Stimulated activated naive CD8-positive, alpha-beta T cell treated with anti-CD3 and anti-CD28 coated beads, Interleukin-15, Interleukin-2, amounts not matched to agents 100 U/mL and 50 U/mL, for 24 hours (primary cell): ENCODE data around the gene NCBP3.

Experiments
- ATAC-seq: fragments of 150-1000 bp; cut with Tn5 transposase; one replicate; pipeline ENCODE4 v1.10.0; 2021
- DNase-seq: peaks from one replicate; pipeline ENCODE4 v3.0.0; 2021

The NCBP3 gene, protein sequence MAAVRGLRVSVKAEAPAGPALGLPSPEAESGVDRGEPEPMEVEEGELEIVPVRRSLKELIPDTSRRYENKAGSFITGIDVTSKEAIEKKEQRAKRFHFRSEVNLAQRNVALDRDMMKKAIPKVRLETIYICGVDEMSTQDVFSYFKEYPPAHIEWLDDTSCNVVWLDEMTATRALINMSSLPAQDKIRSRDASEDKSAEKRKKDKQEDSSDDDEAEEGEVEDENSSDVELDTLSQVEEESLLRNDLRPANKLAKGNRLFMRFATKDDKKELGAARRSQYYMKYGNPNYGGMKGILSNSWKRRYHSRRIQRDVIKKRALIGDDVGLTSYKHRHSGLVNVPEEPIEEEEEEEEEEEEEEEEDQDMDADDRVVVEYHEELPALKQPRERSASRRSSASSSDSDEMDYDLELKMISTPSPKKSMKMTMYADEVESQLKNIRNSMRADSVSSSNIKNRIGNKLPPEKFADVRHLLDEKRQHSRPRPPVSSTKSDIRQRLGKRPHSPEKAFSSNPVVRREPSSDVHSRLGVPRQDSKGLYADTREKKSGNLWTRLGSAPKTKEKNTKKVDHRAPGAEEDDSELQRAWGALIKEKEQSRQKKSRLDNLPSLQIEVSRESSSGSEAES

DNA sequence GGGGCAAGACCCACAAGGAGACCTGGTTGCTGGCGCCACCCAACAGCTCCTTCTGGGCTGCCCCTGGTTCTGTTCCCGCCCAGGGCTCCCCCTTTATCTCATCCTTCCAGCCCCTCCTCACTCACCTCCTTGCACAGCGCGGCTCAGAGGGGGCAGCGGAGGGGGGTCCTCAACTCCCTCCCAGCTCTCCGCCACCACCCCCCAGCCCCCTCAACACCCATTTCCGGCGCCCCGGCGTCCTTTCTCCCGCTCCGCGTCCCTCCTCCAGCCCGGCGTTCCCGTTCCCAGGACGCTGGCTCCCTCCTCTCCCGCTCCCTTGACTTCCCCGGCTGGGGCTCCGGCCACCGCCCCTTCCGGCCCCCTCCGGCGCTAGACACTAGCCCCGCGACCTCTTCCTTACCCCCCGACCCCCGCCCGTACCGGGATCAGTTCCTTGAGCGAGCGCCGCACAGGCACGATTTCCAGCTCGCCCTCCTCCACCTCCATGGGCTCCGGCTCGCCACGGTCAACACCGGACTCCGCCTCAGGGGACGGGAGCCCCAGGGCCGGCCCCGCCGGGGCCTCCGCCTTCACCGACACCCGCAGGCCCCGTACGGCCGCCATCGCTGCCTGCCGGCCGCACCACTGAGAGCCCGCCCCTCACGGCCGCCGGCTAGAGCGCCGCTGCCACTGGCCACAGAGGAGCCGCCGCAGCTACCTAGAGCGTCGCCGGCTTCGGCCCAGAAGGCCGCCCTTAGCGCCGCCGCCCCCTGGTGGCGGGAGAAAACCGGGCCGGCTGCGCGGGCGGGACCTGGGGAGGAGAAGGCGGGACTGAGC is at the start of gene NCBP3:
Gene NCBP3, minus strand, starts transcription at position 626 of the 816 bp plus-strand sequence. Its CDS starts 23 bp downstream, at position 603.
- peak; percentile 94 for DNase-seq
- ATAC-seq = peak; percentile 99

DNA sequence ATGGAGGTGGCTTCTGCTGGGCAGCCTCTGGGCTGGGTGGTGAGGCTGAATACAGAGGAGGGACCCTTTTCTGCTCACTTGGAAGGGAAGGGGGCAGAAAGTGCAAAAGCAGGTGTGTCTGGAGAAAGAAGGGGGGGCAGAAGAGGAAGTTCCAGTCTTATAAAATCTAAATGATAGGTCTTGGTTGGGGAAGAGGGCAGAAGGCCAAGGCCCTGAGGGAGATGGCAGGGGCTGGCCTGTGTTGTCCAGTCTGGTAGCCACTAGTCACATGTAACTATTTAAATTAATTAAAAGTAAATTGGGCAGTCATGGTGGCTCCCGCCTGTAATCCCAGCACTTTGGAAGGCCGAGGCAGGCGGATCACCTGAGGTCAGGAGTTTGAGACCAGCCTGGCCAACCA is 49.3 kb upstream of the NCBP3 start:
- no peak for DNase-seq
- ATAC-seq = no peak

DNA sequence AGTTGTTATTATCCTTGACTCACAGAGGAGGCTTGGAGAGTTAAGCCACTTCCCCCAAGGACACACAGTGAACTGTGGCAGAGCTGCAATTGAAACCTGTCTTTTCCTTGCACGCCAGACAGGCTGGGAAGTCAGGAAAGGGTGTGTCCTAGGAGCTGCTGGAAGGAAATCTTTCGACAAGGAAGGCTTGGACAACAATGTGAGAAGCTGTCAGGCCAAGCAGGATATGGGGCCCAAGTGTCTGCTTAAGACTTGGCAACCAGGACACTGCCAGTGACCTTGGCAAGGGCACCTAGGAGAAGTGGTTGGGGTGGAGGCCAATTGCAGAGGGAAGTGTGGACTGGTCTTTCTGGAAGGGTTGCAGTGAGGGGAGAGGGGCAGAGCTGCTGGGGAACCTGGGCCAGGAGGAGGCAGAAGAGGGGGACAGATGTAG is 48.9 kb upstream of the NCBP3 start:
- DNase-seq (no peak), ATAC-seq (no peak)

DNA sequence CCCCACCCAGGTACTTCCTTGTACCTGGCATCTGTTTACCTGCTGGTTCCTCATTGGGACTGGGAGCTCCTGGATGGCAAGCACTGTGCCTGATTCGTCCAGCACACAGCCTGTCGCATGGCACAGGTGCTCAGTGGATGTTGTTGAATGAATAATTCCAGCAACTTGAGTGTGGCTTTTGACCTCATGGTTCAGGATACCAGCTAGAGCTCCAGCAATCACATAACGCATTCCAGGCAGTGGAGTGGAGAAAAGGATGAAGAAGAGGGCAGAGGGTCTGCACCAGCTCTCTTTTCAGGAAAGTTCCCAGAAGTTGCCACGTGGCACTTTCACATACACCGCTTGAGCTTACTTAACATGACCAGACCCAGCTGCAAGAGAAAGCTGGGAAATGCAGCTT is 48.1 kb upstream of the NCBP3 start:
- DNase-seq (no peak), ATAC-seq (no peak)

DNA sequence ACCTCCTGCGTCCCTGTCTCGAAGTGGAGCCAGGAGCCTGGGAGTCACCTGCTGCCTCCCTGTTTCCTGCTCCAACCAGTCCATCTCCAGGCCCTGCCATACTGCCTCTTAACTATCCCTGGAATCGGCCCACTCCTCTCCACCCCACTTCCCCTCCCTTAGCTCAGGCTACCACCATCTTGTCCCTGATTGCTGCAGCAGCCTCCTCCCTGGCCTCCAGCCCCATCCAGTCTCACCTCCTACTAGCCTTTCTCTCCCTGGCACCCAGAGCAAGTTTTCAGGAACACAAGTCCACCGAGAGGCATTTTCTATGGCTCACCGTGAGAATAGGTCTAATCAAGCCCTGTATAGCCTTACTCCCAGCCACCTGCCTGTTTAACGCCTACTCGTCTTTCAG is 47.7 kb upstream of the NCBP3 start:
- DNase-seq = no peak
- no peak for ATAC-seq

DNA sequence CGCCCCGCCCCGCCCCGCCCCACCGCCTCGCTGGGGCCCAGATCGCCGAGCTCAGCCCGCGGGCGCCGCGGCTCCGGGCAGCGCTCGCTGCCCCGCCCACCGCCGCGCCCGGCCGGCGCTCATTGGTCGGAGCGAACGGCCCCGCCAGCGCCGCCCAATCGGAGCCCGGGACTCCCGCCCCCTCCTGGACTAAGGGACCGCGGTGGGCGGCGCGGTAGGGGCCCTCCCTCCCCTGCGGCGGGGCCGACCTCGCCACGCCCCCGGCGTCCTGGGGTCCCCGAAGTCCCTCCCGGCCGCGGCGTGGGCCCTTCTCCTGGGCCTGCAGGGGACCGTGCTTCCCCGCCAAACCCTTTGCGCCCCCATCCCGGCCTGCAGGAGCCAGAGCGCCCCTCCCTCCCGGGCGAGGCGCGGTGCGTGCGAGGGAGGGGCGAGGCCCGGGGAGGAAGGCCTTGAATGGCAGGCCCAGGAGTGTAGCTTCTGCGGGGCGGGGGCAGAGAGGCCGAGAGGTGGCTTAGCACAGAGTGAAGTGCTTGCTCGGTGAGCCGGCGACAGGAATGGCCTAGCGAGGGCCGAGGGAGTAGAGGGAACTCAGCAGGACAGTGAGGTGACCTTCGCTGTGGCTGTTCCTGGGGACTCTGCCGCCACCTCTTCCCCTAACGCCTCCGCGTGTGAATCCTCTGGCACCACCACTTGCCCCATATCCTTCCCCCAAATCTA is 47.1 kb upstream of the NCBP3 start, which contains the start of gene CAMKK1:
Gene CAMKK1, minus strand, starts transcription at position 51 of the 717 bp plus-strand sequence. CDS start 7,366 bp downstream, outside the sequence.
- DNase-seq (peak; percentile 93), ATAC-seq (peak; percentile 90)

DNA sequence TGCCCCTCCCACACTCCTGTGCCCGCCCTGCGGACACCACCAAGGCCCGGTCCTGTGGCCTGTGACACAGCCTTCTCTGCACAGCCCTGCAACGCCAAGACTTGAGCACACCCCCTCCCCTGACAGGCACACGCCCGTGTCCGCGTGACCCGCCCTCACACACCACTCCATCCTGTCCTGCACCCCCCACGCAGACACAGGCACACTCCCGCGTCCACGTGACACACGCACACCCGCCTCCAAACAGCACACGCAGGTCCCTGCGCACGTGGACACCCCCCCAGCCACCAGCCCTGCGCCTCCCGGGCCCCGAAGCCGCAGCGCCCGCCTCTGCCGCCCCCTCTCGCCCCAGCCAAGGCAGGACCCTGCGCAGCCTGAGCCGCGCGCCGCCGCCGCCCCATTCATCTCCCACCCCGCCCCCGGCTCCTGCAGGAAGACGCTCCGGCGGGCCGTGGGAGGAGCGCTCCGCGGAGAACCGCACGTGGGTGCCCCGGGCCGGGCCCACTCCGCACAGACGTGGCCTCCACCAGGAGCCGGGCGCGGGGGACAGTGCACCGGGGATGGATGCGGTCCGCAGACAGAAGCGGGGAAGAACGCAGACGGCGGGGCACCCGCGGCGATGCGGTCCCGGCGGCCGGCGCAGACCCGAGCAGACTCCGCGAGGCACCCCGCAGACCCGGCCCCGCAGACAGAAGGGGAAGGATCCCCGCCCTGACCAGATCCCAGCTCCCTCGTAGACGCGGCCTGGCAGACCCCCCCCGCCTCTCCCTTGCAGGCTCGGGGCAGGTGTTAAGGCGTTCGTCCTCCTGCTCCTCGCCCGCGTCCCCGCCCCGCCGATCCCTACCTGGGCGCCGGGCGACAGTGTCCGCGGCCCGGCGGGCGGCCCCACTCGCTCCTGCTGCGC is 46.3 kb upstream of the NCBP3 start:
- peak; percentile 62 for DNase-seq

DNA sequence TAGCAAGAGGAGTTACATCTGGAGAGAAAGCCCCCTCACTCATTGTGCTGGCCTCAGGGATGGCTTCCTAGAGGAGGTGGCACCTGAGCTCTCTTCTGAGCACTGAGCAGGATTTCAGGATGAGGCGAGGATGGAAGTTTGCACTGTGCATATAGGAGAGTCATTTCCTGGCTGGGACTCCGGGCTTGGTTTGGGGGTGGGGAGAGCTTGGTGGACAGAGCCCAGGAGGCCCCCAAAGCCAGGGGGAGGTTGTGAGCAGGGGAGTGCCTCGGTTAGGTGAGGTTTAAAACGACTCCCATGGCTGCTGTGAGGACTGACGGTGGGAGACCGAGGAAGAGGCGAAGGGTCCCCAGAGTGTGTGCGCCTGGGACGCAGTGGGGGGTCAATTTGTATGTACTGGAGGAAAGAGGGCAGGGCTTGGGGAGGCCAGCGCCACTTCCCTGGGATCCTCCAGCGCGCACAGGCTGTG is 45.6 kb upstream of the NCBP3 start:
- DNase-seq (no peak), ATAC-seq (no peak)

More for the DNA sequence above, 46.3 kb upstream of the NCBP3 start:
- ATAC-seq = peak; percentile 12

DNA sequence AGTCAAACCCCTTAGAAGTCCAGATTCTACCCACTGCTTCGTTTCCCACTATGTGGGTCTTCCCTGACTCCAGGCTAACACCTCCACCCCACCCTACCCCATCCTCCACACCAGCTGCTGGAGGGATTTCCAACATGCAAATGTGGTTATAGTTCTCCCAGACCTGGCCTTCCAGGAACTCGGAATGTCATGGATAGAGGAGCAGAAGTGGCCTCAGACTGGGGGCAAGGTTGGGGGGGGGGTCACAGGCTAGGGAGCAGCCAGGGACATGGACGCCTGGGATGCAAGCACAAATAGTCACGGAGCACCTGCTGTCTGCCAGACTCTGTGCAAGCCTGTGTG is 44.8 kb upstream of the NCBP3 start:
- ATAC-seq = no peak
- DNase-seq = no peak

DNA sequence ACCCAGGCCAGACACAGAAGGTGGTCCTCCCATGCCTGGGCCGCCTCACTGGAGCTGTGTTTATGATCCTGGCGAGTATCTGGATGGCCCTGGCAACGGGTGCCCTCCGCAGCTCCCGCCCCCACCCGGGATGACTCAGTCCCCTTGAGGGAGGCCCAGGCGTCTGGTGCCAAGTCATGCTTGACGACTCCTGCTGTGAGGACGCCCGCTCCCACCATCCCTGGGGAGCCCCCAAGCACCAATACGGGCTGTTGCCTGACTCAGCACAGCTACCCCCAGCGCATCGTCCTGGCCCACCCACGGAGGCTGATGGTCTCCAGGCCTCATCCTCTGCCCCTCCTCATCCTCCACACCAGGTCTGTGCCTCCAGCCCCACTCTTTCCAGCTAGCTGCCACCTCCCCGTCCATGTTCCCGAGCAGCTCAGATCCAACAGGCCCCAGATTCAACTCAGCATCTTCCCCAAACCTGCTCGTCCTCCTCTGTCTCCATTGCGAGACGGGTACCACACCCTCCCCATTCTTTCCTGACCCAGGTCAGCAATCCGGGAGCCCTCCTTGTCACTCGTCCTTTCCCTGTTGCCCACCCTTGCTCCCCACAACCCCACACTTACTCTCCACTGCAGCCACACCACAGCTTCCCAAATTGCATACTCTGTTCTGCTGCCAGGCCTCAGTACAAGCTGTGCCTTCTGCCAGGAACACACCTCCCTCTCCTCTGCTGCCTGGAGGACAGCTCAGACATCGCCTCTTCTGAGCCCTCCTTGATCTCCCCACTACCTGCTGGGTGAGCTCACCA is 44.2 kb upstream of the NCBP3 start:
- ATAC-seq (no peak), DNase-seq (peak; percentile 53)

DNA sequence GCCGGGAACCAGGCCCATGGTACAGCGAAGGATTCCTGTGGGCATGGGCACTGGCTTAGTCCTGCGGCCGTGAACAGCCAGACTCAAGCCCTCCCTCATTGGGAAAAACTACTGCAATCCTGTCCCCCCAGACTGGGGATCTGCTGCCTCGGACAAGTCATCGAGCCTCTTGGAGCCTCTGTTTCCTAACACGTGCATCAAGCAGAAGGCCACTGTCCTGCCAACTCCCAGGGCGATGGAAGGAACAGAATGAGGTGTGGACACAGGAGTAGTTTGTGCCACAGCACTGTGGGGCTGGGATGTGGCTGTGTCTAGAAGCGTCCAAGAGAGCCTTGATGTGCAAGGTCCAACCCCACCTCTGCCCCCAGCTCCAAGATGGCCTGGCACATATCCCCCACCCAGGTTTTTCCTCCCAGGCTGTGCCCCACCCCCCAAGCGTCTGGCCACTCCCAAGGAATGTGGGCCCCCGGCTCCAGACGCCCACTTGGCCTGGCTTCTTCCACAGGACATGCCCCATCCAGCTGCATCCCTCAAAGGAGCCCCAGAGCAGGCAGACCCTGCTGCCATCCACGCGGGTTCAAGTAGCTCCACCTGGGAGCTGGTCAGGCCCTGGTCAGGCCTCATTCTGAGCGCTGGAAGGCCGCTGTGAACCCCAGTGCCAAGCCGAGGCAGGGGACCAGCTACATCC is 43.4 kb upstream of the NCBP3 start:
- DNase-seq (no peak), ATAC-seq (no peak)

DNA sequence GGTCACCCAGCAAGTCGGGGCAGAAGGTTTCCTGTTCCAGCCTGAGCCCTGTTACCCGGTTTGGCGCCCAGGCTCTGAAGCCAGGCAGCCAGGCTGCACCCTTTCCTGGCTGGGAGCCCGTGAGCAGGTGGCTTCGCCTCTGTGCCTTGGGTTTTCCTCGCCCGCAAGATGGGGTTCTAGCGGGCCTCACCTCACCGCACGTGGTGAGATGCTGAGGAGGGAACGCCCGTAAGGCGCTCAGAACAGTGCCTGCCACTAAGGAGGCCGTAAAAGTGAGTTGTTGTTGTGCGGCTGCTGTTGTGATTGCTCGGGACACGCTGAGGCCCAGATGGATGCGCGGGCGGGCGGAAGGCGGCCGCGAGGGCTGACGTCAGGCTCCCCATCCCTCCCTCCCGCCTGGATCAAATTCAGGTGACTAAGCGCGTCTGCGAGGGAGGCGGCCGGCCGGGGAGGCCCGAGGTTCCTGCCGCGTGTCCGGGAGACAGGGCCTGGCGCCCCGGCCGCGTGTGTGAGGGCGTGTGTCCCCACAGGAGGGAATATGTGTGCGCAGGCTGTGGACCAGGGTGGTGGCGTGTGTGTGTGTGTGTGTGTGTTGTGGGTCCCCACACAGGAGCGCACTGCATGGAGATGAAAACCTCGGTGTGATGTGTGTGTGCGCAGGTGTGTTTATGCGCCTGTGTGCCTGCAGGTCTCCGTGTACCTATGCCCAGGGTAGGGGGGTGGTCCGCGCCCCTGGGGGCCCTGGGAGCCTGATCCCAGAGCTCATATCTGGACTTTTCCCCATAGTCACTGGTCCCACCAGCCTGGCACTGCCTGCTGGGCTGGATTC is 42.5 kb upstream of the NCBP3 start:
- no peak for DNase-seq
- no peak for ATAC-seq

DNA sequence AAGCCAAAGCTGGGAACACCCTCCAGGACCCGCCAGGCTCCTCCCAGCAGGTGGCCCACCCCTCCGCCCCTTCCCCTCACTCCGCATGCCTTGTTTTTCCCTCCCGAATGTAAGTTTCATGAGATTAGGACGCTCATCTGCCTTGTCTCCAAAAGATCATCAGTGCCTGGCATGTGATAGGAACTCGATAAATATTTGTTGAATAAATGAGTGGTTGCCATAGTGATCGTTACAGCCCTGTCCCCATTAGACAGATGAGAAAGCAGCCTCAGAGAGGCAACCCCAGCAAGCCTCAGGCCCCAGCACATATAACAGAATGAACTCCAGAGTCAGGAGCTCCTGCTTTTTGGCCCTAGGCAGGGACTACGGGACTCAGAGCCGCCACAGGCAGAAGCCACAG is 41.8 kb upstream of the NCBP3 start:
- ATAC-seq (no peak), DNase-seq (no peak)

DNA sequence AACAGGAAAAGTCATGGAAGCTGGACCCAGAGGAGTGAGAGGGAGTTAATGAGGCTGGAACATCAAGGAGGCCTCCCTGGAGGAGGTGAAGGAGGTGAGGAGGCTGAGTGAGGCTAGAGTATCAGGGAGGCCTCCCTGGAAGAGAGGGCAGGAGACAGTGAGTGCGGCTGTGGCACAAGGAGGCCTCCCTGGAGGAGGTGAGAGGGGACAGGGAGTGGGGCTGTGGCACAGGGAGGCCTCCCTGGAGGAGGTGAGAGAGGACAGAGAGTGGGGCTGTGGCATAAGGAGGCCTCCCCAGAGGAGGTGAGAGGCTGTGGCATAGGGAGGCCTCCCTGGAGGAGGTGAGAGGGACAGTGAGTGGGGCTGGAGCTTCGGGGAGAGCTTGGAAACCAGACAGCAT is 41.3 kb upstream of the NCBP3 start:
- DNase-seq (no peak), ATAC-seq (no peak)

DNA sequence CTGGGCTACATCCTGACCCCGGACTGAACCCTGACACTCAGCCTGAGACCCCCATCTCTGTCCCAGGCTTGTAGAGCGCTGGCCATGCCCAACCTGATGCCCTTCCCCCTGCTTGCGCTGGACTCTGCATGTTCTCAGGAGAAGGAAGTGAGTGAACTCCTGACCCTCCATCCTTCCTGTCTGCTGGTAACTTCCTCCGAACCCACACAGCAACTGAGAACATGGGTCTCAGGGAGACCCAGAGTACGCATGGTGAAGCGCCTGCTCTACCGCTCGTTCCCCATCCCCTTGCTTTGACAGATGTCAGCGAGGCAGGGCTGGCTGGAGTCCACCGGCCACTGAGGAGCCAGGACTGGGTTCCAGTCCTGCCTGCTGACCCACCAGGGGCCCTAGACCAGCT is 40.7 kb upstream of the NCBP3 start:
- DNase-seq = no peak
- ATAC-seq = no peak

DNA sequence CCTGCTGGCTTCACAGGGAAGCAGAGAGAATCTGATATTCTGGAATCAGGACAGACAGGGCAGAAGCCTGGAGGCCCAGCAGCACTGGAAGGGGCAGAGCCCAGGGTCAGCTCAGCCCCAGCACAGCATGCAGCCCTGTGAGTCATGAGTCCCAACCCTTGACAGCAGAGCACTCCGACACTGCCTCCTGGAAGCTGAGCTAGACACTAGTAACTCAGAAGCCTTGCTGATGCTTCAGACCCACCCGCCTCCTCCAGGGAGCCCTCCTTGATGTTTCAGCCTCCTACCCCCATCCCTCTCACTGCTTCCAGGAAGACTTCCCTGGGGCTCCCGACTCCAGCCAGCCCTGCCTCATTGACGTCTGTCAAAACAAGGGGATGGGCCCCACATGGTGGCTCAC is 39.9 kb upstream of the NCBP3 start:
- DNase-seq = no peak
- no peak for ATAC-seq

DNA sequence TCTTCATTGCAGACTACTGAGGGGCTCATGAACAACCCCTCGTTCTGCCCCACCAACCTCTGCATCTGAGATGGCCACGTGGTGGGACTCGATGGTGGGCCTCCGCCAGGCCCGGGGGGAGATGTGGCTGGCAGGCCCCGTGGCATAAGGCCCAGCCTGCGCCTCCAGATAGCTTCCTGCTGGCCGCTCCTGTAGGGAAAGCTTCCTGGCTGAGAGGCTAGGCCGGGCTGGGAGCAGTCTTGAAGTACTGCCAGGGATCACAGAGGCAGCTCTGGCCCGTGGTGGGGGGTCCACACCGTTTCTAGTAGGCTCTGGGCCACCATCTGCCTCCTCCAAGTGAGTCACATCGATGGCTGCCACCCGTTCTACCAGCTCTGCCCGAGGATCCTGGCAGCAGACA is 39.2 kb upstream of the NCBP3 start:
- no peak for DNase-seq
- no peak for ATAC-seq

DNA sequence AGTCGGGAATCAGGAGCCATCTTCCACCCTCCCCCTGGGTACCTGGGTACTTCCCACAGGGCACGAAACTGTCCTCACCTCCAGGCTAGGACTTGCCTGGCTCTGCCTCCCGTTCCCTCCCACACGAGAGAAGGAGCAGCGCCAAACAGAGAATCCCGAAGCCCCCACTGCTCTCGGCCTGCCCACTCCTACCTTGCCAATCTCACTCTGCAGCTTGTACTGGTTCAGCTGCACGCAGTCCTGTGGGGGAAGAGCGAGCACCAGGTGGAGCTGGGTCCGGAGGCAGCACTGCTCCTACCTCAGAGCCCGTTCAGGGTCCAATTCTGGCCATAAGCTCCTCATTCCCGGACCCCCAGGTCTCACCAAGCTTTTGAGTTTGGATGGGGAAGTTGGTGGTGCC is 38.1 kb upstream of the NCBP3 start:
- DNase-seq (no peak), ATAC-seq (no peak)

DNA sequence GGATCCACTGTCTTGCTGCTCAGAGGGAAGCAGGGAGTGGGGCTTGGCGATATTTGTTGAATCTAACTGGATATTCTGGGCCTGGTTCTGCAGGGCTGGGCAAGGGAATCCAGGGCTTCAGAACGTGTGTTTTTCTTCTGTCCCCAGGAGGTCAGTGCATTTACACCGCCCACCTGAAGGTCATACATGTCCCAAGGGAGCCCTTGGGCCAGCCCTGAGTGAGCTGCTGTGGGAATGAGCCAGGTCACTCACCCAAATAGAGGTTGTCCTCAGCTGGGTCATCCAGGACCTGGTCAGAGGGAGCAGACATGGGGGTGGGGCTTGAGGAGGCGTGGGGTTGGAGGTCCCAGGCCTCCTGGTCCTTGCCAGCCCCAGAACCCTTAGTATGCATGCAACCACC is 36.2 kb upstream of the NCBP3 start:
- no peak for DNase-seq
- ATAC-seq = no peak
